Ovary (tissue), 3 donors: ENCODE data around the gene GANC.

Experiments used
- CTCF ChIP-seq, 3 donors: fragments of 450-650 bp in 2 of 3; fragments of 200-600 bp in 1 of 3; IDR thresholded peaks; one replicate each; pipeline versions ENCODE4 v1.5.1 to v1.8.0; 2016 to 2022; ENCODE audit warnings: antibody characterized with exemption in 3 of 3, mild to moderate bottlenecking in 1 of 3
- EP300 ChIP-seq: sonication (generic); formaldehyde crosslinking; IDR thresholded peaks from one replicate; pipeline ENCODE4 v1.6.1; 2017; ENCODE audit warnings: antibody characterized with exemption
- POLR2A ChIP-seq: fragments of 450-650 bp; IDR thresholded peaks from one replicate; pipeline ENCODE4 v1.6.1; 2017; ENCODE audit warnings: antibody characterized with exemption, mild to moderate bottlenecking, moderate library complexity
- donor health status: DM: no; HTN: no; CAD: no.

DNA sequence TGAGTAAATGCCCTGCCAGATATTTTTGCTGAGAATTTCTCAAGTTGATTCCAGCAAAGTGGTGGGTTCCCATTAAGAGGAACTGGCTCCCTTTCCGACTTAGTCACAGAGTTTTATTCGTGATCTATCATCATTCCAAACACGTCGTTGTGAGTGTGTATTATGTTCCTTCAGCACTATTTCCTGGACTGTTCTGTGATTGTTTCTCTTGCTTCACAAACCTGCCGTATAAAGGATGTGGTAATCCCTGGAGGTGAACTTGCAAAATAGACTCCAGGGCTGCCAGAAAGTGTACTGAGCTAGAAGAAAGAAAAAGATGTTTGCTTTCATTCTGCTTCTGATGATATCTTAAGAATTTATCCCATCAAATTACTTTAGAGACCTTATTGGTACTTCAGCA is 71.8 kb downstream of the GANC start:
- TF ChIP-seq POLR2A = no peak
- TF ChIP-seq CTCF (IDR thresholded peaks at IDR 0.05) = no peak
- TF ChIP-seq EP300 = no peak
